Measurements from ENCODE around the gene OR51B4. TPM values are rescaled to one million over a fixed set of nuclear protein-coding genes. Genes with fewer than 3 reads are reported as not detected.
"Not testable (repeated sequence)": the region's sequence is repeated elsewhere in the genome, so short reads cannot be mapped to it uniquely, and the experiment has no call there.

Gene OR51B4
- total and polyA plus RNA-seq, 9 of the 15 experiments (the other 6 are each of a cell fraction or from before 2014, with no cell fraction given) = 17.1 to 64.6 (median 39.9) TPM

- TF ChIP-seq ZNF311 (CRISPR knock-in tag; IDR thresholded peaks at IDR 0.05) (no peak), ARID4B (CRISPR knock-in tag; IDR thresholded peaks at IDR 0.05) (no peak)
These were observed 15.5 kb upstream of the OR51B4 start (continued) for GRCh38 chr11:5317292-5317691.

- H2AFZ ChIP-seq (ENCODE audit: low read depth, low read length); H3K4me1 ChIP-seq (replicated peaks in 1 of 2; ENCODE audit: control insufficient read depth in 2 of 2, insufficient read depth in 2 of 2, low read length in 2 of 2); H3K4me3 ChIP-seq; H3K9ac ChIP-seq (ENCODE audit: insufficient read depth in 1 of 2, low read depth in 2 of 2, low read length in 2 of 2); intact Hi-C loops (cut with micrococcal nuclease); in situ Hi-C loops (cut with MboI); H4K20me1 ChIP-seq (replicated peaks; ENCODE audit: control insufficient read depth, insufficient read depth, low read length); H3K4me2 ChIP-seq (ENCODE audit: insufficient read depth, low read length); H3K27me3 ChIP-seq (ENCODE audit: control insufficient read depth in 2 of 2, insufficient read depth in 2 of 2, low read length in 2 of 2); ATAC-seq; FAIRE-seq; H3K9me3 ChIP-seq (replicated peaks; ENCODE audit: control insufficient read depth, insufficient read depth, low read depth, low read length); H3K9me1 ChIP-seq (ENCODE audit: control insufficient read depth, insufficient read depth, low read length); CTCF ChIA-PET (ENCODE audit: low intra/inter-chr PET ratio); BruUV-seq (replicated peaks); DNase-seq (ENCODE audit: extremely low read depth in 1 of 4, low spot score in 3 of 4); H3K27ac ChIP-seq (ENCODE audit: extremely low read depth, low read depth, low read length): not testable (repeated sequence)
- WGBS (ENCODE audit: insufficient coverage, low coverage, missing lambda C conversion rate) = 85% methylated on average over 3 of the region's 3 CpGs
- peaks cover 31% of the 10 kb centered on the region for H3K79me2 ChIP-seq (ENCODE audit: control insufficient read depth, insufficient read depth, low read length)
- H3K36me3 ChIP-seq (ENCODE audit: control insufficient read depth, insufficient read depth, low read length) = peaks cover 20% of the 10 kb centered on the region
- POLR2A ChIA-PET = interaction anchor here (1.1 kb wide), 1 partner anchor 274 kb away, joined by 3 read pairs; no protein-coding TSS in a partner anchor
- TF ChIP-seq ZNF146 (CRISPR knock-in tag; IDR thresholded peaks at IDR 0.05; ENCODE audit: unreplicated experiment) (peak; percentile 96), KDM1A (IDR thresholded peaks at IDR 0.05) (0 out of 4 replicates have a peak, but pooled peaks of 1 of the 2 experiments have one; percentile 24)
These were observed 11.7 kb upstream of the OR51B4 start for GRCh38 chr11:5313326-5314023.
